GM21737 (cell line): ENCODE measurements around the gene HAUS7.

ENCODE experiments used
- ATAC-seq: cut with Tn5 transposase; IDR thresholded peaks from one replicate; pipeline ENCODE4 v1.9.1; 2021; ENCODE audit warnings: mild to moderate bottlenecking, moderate library complexity; ENCODE audit not compliant: unreplicated experiment

Gene HAUS7

GRCh38 chrX:153457136-153457825 is 13.1 kb downstream of the HAUS7 start:
- no peak for ATAC-seq

- no peak for ATAC-seq
These were observed 13.7 kb downstream of the HAUS7 start for GRCh38 chrX:153456704-153457103.

GRCh38 chrX:153456161-153456560 is 14.2 kb downstream of the HAUS7 start:
- no peak for ATAC-seq

GRCh38 chrX:153455571-153455970 is 14.8 kb downstream of the HAUS7 start:
- no peak for ATAC-seq

- no peak for ATAC-seq
These were observed 15.3 kb downstream of the HAUS7 start for GRCh38 chrX:153454901-153455550.

- ATAC-seq: no peak
These were observed 19.5 kb downstream of the HAUS7 start for GRCh38 chrX:153450949-153451277.

GRCh38 chrX:153450114-153450948 is 20.0 kb downstream of the HAUS7 start:
- ATAC-seq: no peak

GRCh38 chrX:153449368-153450113 is 20.8 kb downstream of the HAUS7 start:
- ATAC-seq: no peak

- no peak for ATAC-seq
These were observed 21.6 kb downstream of the HAUS7 start for GRCh38 chrX:153448556-153449367.

- ATAC-seq: no peak
These were observed 22.8 kb downstream of the HAUS7 start for GRCh38 chrX:153447581-153447960.

GRCh38 chrX:153446950-153447580 is 23.3 kb downstream of the HAUS7 start:
- no peak for ATAC-seq

- ATAC-seq: no peak
These were observed 23.8 kb downstream of the HAUS7 start for GRCh38 chrX:153446636-153446936.

GRCh38 chrX:153445856-153446635 is 24.3 kb downstream of the HAUS7 start, which contains the start of gene TREX2:
Gene TREX2, minus strand, starts transcription at chrX:153446056. Its CDS starts 626 bp downstream, at chrX:153445430.
- no peak for ATAC-seq

- no peak for ATAC-seq
These were observed 25.1 kb downstream of the HAUS7 start for GRCh38 chrX:153445106-153445855.

GRCh38 chrX:153444333-153445011 is 25.9 kb downstream of the HAUS7 start:
- no peak for ATAC-seq

GRCh38 chrX:153443476-153444332 is 26.7 kb downstream of the HAUS7 start:
- no peak for ATAC-seq

GRCh38 chrX:153442463-153442862 is 27.9 kb downstream of the HAUS7 start:
- no peak for ATAC-seq
